Right lobe of liver (tissue), 6 donors: Measurements from ENCODE around the gene PPP1R10. TPM values are rescaled to one million over a fixed set of nuclear protein-coding genes. Genes with fewer than 3 reads are reported as not detected.

Experiments
- ATAC-seq, 4 donors: fragments of 200-7000 bp; cut with Tn5 transposase; one replicate each; pipeline ENCODE4 v1.9.1; 2020; ENCODE audit warnings: mild to moderate bottlenecking in 4 of 4, moderate library complexity in 4 of 4
- DNase-seq, 3 donors: peaks; one replicate each; pipeline ENCODE4 v3.0.0-alpha.2; 2020
- H3K27ac ChIP-seq, 3 donors: fragments of 200-600 bp; one replicate each; pipeline ENCODE4 v1.8.0; 2022
- H3K27me3 ChIP-seq, 2 donors: fragments of 200-600 bp; one replicate each; pipeline ENCODE4 v1.8.0; 2022
- H3K36me3 ChIP-seq, 4 donors: fragments of 200-600 bp; sonication (generic) in 1 of 4; one replicate each; pipeline versions ENCODE4 v1.5.1 to v1.8.0; 2017 to 2022; ENCODE audit warnings: control low read depth in 1 of 4
- H3K4me1 ChIP-seq, 4 donors: fragments of 200-600 bp; sonication (generic) in 1 of 4; one replicate each; pipeline versions ENCODE4 v1.5.1 to v1.8.0; 2017 to 2022; ENCODE audit warnings: control low read depth in 1 of 4
- H3K4me3 ChIP-seq, 3 donors: fragments of 200-600 bp; one replicate each; pipeline ENCODE4 v1.8.0; 2022
- H3K9me3 ChIP-seq, 4 donors: fragments of 200-600 bp; sonication (generic) in 1 of 4; one replicate each; pipeline versions ENCODE4 v1.5.1 to v1.8.0; 2017 to 2022; ENCODE audit warnings: control low read depth in 1 of 4
- CTCF ChIP-seq, 4 donors: fragments of 200-600 bp in 3 of 4; fragments of 450-650 bp in 1 of 4; IDR thresholded peaks; one replicate each; pipeline versions ENCODE4 v1.5.1 to v1.8.0; 2016 to 2022; ENCODE audit warnings: antibody characterized with exemption in 4 of 4, mild to moderate bottlenecking in 2 of 4
- POLR2A ChIP-seq: fragments of 450-650 bp; IDR thresholded peaks from one replicate; pipeline ENCODE4 v1.6.1; 2017; ENCODE audit warnings: antibody characterized with exemption, mild to moderate bottlenecking
- WGBS: methylation state at CpG from one replicate; pipeline ENCODE4 v1.1.6; 2018; ENCODE audit warnings: low coverage, low lambda C conversion rate; ENCODE audit not compliant: insufficient coverage; ENCODE audit errors: missing lambda C conversion rate; 5-methylcytosine and 5-hydroxymethylcytosine counted together
- intact Hi-C, 2 donors: fragments of 100-400 bp; cut with DNase I; formaldehyde crosslinking; loops; one replicate each; pipeline versions ENCODE4 v1.11.2 to v1.14.1; 2022
- total RNA-seq, 6 experiments: library from RNA; depleted of rRNA in 2 of 6; stranded (reverse); fragments of >200 nt in 2 of 6; fragmentation: NEBNext Ultra II Directional in 3 of 6; extraction: Animal tissue kit (Norgen Biotek cat#: 25700) in 3 of 6; gene quantifications; one replicate each; pipeline versions ENCODE4 v1.1.0 to v1.2.4, GENCODE V29; 2016 to 2023
- donor health status: DM: no; HTN: yes; CAD: no.
- donor health status: DM: no; HTN: no; CAD: no.
- donor health status: DM: no; HTN: no; CAD: no.
- donor health status: DM: no; HTN: yes; CAD: no.
- donor health status: DM: no; HTN: yes; CAD: no.

PPP1R10 gene
- total RNA-seq, 6 experiments from 2014 or later: 19.0 to 45.1 (median 32.4) TPM

- 0% methylated on average over 6 of the region's 6 CpGs for WGBS
- intact Hi-C loops: no loop called here
- Histone ChIP-seq H3K27ac (peak overlapping the region; percentile 93 to 95 (median 95)), H3K4me1 (peaks cover 0 to 25% (median 10%) of the 10 kb centered on the region in 4 donors), H3K4me3 (peak overlapping the region; percentile 77 to 86 (median 84)), H3K9me3 (no peaks in the 10 kb centered on the region), H3K27me3 (no peaks in the 10 kb centered on the region), H3K36me3 (peaks cover 0 to 14% (median 0%) of the 10 kb centered on the region in 4 donors)
- TF ChIP-seq CTCF (IDR thresholded peaks at IDR 0.05) (no peak), POLR2A (no peak)
- no peak for DNase-seq
- ATAC-seq: no peak
Measured at GRCh38 chr6:30557683-30557981, 59.4 kb downstream of the PPP1R10 start.

- peaks cover 0 to 19% (median 0%) of the 10 kb centered on the region in 4 donors for H3K36me3 ChIP-seq
- H3K4me1 ChIP-seq: peaks cover 0 to 19% (median 7%) of the 10 kb centered on the region in 4 donors
- DNase-seq (peak; percentile 86 to 94 (median 94)), ATAC-seq (peak; percentile 80 to 83 (median 82))
- H3K4me3 ChIP-seq: peak within 1 kb of the TSS; percentile 77 to 86 (median 84)
- no peaks in the 10 kb centered on the region for H3K9me3 ChIP-seq
- intact Hi-C loops: no loop called here
- peak within 1 kb of the TSS; percentile 93 to 95 (median 95) for H3K27ac ChIP-seq
- under 1% methylated on average over 30 of the region's 42 CpGs for WGBS
- no peak for TF ChIP-seq CTCF (IDR thresholded peaks at IDR 0.05)
- peak; percentile 31 for TF ChIP-seq POLR2A
- no peaks in the 10 kb centered on the region for H3K27me3 ChIP-seq
Measured at GRCh38 chr6:30556906-30557682, 59.9 kb downstream of the PPP1R10 start, which contains the start of gene PRR3. Gene PRR3, plus strand, starts transcription at chr6:30557295. Its CDS starts 50 bp downstream, at chr6:30557345.

- peak; percentile 31 for TF ChIP-seq POLR2A
- peak in 3 of 4 donors; percentile 4 to 22 (median 14) for TF ChIP-seq CTCF (IDR thresholded peaks at IDR 0.05)
Measured at GRCh38 chr6:30556066-30556905, 60.8 kb downstream of the PPP1R10 start, which contains the start of gene GNL1. Gene GNL1, minus strand, starts transcription at chr6:30556489. Its CDS starts 286 bp downstream, at chr6:30556203.

GRCh38 chr6:30555816-30556065, 61.3 kb downstream of the PPP1R10 start:
- DNase-seq: no peak
- intact Hi-C loops: no loop called here
- H3K4me3 ChIP-seq: peak overlapping the region; percentile 77 to 86 (median 84)
- TF ChIP-seq CTCF (IDR thresholded peaks at IDR 0.05) (no peak), POLR2A (no peak)
- H3K36me3 ChIP-seq: peaks cover 0 to 31% (median 4%) of the 10 kb centered on the region in 4 donors
- no peaks in the 10 kb centered on the region for H3K9me3 ChIP-seq
- peaks cover 0 to 14% (median 5%) of the 10 kb centered on the region in 4 donors for H3K4me1 ChIP-seq
- no peaks in the 10 kb centered on the region for H3K27me3 ChIP-seq
- peak overlapping the region; percentile 93 to 95 (median 95) for H3K27ac ChIP-seq
- WGBS: 0% methylated on average over 1 of the region's 15 CpGs
- ATAC-seq: no peak

More at GRCh38 chr6:30556066-30556905, 60.8 kb downstream of the PPP1R10 start, which contains the start of gene GNL1:
- intact Hi-C loops: no loop called here
- no peaks in the 10 kb centered on the region for H3K27me3 ChIP-seq
- peaks cover 0 to 14% (median 5%) of the 10 kb centered on the region in 4 donors for H3K4me1 ChIP-seq
- DNase-seq (peak; percentile 97 to 99 (median 98)), ATAC-seq (peak; percentile 93 to 97 (median 94))
- H3K4me3 ChIP-seq: peak within 1 kb of the TSS; percentile 77 to 86 (median 84)
- peak within 1 kb of the TSS; percentile 93 to 95 (median 95) for H3K27ac ChIP-seq
- WGBS: under 1% methylated on average over 28 of the region's 71 CpGs
- H3K9me3 ChIP-seq: no peaks in the 10 kb centered on the region
- H3K36me3 ChIP-seq: peaks cover 0 to 28% (median 1%) of the 10 kb centered on the region in 4 donors
